HG02884 (cell line): ENCODE results near the gene ASTN2.

Experiments used
- ATAC-seq: cut with Tn5 transposase; IDR thresholded peaks from one replicate; pipeline ENCODE4 v1.9.1; 2021; ENCODE audit warnings: mild to moderate bottlenecking, moderate library complexity; ENCODE audit not compliant: unreplicated experiment

Gene ASTN2

DNA sequence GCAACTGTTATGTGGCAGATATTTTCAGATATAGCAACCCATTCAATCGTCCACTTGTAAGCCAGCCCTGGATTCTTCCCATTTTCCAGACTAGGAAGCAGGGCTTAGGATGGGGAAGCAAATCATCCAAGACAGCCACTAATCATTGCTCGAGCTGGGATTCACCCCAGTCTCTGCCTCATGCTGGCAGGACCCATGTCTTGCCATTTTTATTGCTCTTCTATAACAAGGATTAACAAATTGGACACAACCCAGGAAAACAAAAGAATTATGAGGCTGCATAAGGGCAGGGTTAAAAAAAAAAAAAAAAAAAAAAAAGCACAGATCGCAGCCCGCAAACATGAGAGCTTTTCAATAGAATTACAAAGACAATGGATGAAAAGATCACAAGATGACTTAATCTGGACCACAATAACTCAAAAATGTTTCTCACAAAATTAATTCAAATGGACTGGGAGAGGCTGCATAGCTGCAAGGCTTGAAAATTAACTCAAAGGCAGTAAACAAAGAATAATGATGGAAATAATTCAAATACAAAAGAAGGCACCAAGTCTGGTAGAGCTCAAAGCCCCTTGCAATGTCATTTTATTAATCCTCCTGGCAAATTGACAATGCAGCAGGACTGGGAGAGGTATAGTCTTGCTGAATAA, 40.7 kb downstream of the ASTN2 start:
- no peak for ATAC-seq

GRCh38 chr9:117368684-117369230, 46.1 kb downstream of the ASTN2 start:
- no peak for ATAC-seq

GRCh38 chr9:117365438-117365837, 49.4 kb downstream of the ASTN2 start:
- ATAC-seq: no peak

GRCh38 chr9:117363006-117363405, 51.9 kb downstream of the ASTN2 start:
- ATAC-seq: no peak

DNA sequence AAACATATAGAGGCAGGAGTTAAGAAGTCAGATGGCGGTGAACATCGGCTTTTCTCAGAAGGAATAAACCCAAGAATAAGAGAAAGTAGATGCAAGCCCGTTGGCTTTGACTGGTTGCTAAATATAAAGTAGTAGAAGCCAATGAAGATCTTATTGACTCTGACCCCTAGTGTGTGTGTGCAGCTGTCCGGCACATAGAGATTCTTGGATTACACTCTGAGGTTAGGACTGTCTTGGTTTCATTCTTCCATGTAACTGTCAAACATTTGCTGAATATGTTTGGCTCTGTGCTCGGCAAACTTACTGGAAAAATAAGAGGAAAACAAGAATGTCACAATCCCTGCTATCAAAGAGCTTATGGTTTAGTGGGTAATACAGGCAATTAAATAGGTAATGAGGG, 54.9 kb downstream of the ASTN2 start:
- ATAC-seq: no peak

GRCh38 chr9:117355542-117355941, 59.3 kb downstream of the ASTN2 start:
- no peak for ATAC-seq

GRCh38 chr9:117354997-117355396, 59.9 kb downstream of the ASTN2 start:
- ATAC-seq: no peak

- ATAC-seq: no peak
Measured at GRCh38 chr9:117354244-117354847, 60.5 kb downstream of the ASTN2 start.

GRCh38 chr9:117344892-117345660, 69.8 kb downstream of the ASTN2 start:
- ATAC-seq: no peak

- no peak for ATAC-seq
Measured at GRCh38 chr9:117343427-117343826, 71.4 kb downstream of the ASTN2 start.

- ATAC-seq: no peak
Measured at GRCh38 chr9:117341151-117341550, 73.7 kb downstream of the ASTN2 start.

- no peak for ATAC-seq
Measured at GRCh38 chr9:117340422-117340821, 74.4 kb downstream of the ASTN2 start.

DNA sequence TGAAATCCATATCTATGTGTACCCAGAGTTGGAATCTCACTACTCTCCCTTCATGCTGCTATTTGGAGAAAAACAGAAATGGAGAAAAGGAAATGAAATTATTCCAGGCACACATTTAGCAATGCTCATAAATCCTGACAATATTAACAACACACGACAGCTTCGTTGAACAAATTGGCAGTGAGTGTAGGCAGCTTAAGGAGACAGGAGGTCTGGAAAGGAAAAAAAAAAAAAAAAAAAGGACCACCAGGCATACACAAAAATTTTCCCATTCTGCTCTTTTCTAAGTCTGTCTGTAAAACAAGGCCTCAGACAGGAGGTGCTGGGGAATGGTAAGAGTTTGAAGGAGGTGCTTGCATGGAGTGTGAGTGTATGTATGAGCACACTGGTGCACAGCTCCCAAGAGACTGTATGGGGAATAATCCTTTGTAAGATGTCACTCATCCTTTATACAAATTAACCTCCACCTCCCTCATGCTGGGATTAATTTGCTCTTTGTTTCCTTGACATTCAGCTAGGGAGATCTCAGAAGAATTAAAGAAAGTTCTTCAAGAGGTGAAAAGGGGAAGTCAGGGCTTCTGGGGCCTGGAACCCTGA, 78.9 kb downstream of the ASTN2 start:
- no peak for ATAC-seq

DNA sequence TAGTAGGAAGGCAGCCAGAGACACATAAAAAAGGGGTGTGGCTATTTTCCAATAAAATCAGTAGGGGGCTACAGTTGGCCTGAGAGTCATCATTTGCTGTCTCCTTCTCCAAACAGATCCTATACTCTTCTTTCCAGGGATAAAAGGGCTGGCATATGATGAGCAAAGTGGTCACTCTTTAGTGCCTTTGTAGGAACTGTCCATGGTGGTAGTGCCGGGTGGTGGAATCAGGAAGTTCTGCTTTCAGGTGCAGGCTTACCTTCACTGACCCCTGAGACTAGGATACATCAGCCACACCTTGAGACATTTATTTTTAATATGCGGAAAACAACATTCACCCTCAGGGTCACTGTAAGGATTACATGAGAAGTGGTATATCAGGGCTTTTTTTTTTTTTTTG, 80.8 kb downstream of the ASTN2 start:
- no peak for ATAC-seq

GRCh38 chr9:117325831-117326230, 89.0 kb downstream of the ASTN2 start:
- ATAC-seq: no peak

- ATAC-seq: no peak
Measured at GRCh38 chr9:117325110-117325731, 89.6 kb downstream of the ASTN2 start.

GRCh38 chr9:117323390-117323789, 91.5 kb downstream of the ASTN2 start:
- no peak for ATAC-seq

DNA sequence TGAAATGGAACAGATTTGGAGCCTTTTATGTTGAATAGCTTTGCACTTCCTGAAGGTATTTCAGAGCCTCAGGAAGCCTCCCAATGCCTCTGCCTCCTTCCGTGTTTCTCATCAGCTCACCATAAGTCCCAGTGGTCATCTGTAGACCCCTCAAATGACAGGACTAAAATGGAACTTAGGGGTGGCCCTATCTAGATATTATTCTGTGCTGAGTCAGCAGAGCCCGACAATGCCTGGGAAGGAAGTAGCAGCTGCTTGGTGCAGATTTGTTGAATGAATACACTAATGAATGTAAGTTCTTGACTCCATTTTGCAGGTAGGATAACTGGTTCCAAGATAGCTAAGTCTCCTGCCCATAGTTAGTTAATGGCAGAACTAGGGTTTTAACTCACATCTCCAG, 97.7 kb downstream of the ASTN2 start:
- ATAC-seq: no peak

- no peak for ATAC-seq
Measured at GRCh38 chr9:117315236-117315635, 99.6 kb downstream of the ASTN2 start.

- ATAC-seq: no peak
Measured at GRCh38 chr9:117313989-117314388, 100.9 kb downstream of the ASTN2 start.

GRCh38 chr9:117307701-117308100, 107.2 kb downstream of the ASTN2 start:
- ATAC-seq: no peak
